GM10847 (cell line): ENCODE measurements around the gene IL25.

Experiments
- POLR2A ChIP-seq: IDR thresholded peaks from 2 replicates; pipeline ENCODE4 v1.6.1; 2011; ENCODE audit not compliant: insufficient read length; ENCODE audit errors: extremely low read depth

The IL25 gene

GRCh38 chr14:23361763-23362162, 10.8 kb upstream of the IL25 start:
- TF ChIP-seq POLR2A, result no peak

DNA sequence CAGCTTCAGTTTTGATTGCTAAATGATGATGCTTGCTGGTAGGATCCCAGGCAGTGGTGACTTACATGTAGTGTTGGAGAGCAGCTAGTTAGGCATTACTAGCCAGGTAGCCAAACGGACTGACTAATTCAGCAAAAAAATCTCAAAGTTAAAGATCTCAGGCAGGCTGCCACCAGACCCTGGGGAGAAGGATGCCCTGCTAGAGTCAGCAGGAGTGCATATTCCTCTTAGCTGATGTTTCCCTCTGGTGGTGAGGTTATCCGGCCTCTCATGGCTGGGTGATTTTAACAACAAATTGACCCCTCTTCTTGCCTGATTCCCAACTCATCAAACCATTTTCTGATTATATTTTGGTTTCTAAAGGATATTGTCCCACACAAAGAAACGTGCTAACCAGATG, 10.4 kb upstream of the IL25 start:
- TF ChIP-seq POLR2A, result no peak

- no peak for TF ChIP-seq POLR2A
Measured at GRCh38 chr14:23364164-23365035, 8.2 kb upstream of the IL25 start.

DNA sequence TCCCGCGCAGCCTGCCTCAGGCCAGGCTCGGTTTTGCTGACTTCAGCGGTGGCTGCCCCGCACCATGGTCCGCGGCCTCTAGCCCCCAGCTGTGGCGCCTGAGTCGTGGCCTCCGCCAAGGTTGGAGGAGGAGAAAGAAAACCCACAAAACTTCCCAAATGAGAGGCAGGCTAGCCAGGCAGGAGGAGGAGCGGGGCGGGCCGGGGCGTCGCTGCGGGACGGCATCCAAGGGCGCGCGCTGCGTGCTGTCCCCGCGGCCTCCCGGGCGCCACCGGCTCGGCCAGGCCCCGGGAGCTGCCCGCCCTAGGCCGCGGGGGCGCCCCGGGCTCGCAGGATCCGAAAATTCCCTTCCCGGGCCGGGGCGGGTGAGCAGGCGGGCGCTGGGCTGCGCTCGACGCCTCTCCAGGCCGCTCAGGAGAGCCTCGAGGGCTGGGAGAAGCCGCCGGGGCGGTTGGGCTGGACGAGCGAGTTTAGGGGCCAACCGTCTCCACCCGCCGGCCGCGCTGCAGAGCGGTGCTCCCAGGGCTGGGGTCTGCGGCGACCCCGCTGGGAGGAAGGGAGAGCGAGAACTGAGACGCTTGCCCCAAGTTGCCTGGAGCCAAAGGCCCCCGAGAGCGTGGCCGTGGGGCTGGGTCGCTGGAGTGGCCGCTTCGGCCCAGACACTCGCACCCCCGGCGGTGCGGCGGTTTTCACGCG, 7.4 kb upstream of the IL25 start, which contains the start of gene EFS:
Gene EFS (minus strand): TSS at position 137 of the 696 bp plus-strand sequence. CDS start 147 bp downstream, outside the sequence.
- no peak for TF ChIP-seq POLR2A

DNA sequence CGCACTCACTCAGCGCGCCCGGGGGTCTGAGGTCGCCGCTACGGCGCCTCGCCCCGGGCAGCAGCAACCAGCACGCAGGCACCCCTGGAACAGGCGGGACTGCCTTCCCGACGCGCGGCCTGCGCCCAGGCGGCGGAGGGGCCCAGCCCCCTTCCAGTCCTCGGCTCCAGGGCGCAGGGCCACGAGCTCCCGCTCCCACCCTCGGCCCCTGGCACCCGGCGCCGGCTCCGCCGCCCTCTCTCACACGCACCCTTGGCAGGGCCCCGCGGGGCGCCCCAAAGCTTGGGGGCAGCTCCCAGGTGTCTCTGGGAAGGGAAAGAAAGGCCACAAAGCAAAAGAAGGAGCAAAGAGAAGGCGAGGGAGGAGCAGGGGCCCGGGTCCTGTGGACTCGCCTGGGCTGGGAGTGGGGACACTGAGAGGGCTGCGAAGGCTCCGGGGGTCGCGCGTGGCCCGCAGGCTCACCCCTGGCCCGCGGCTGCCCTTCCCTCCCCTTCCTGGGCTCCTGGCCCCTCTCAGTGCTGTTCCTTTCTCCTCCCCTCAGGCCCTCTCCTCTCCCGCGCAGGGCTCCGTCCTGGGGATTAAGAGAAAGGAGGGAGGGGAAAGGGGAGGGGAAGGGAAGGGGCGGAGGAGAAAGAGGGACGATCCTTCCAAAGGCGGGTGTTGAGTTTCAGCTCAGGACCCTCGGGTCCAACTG, 6.7 kb upstream of the IL25 start:
- TF ChIP-seq POLR2A, result no peak

- no peak for TF ChIP-seq POLR2A
Measured at GRCh38 chr14:23366426-23366921, 6.1 kb upstream of the IL25 start.

GRCh38 chr14:23370221-23370620, 2.4 kb upstream of the IL25 start:
- TF ChIP-seq POLR2A, result no peak

- TF ChIP-seq POLR2A, result no peak
Measured at GRCh38 chr14:23371865-23372264, 744 bp upstream of the IL25 start.

DNA sequence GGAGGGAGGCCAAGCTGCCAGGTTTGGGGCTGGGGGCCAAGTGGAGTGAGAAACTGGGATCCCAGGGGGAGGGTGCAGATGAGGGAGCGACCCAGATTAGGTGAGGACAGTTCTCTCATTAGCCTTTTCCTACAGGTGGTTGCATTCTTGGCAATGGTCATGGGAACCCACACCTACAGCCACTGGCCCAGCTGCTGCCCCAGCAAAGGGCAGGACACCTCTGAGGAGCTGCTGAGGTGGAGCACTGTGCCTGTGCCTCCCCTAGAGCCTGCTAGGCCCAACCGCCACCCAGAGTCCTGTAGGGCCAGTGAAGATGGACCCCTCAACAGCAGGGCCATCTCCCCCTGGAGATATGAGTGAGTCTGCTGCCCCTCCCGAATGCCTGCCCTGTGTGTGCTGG, 432 bp downstream of the IL25 start:
- TF ChIP-seq POLR2A, result no peak

DNA sequence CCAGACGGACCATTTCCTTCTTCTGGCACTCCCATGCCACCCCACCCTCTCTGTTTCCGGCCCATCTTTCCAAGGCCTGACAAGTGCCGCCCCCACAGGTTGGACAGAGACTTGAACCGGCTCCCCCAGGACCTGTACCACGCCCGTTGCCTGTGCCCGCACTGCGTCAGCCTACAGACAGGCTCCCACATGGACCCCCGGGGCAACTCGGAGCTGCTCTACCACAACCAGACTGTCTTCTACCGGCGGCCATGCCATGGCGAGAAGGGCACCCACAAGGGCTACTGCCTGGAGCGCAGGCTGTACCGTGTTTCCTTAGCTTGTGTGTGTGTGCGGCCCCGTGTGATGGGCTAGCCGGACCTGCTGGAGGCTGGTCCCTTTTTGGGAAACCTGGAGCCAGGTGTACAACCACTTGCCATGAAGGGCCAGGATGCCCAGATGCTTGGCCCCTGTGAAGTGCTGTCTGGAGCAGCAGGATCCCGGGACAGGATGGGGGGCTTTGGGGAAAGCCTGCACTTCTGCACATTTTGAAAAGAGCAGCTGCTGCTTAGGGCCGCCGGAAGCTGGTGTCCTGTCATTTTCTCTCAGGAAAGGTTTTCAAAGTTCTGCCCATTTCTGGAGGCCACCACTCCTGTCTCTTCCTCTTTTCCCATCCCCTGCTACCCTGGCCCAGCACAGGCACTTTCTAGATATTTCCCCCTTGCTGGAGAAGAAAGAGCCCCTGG, 3.1 kb downstream of the IL25 start:
- no peak for TF ChIP-seq POLR2A

GRCh38 chr14:23376482-23377197, 4.0 kb downstream of the IL25 start, which contains the start of gene CMTM5:
Gene CMTM5, plus strand, starts transcription at chr14:23377046. Its CDS starts 206 bp downstream, at chr14:23377252.
- no peak for TF ChIP-seq POLR2A

DNA sequence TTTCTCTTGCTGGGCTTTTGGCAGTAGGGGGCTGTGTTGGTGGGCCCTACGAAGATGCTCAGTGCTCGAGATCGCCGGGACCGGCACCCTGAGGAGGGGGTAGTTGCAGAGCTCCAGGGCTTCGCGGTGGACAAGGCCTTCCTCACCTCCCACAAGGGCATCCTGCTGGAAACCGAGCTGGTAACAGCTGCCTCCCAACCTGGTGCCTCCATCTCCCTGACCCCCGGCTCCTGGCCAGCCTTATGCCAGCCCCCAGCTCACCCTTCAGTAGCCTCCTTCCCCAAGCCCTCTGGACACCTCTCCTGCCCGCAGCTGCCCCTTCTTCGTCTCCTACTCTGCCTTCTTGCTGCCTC, 4.6 kb downstream of the IL25 start:
- TF ChIP-seq POLR2A, result no peak

GRCh38 chr14:23377573-23378563, 5.3 kb downstream of the IL25 start:
- no peak for TF ChIP-seq POLR2A

DNA sequence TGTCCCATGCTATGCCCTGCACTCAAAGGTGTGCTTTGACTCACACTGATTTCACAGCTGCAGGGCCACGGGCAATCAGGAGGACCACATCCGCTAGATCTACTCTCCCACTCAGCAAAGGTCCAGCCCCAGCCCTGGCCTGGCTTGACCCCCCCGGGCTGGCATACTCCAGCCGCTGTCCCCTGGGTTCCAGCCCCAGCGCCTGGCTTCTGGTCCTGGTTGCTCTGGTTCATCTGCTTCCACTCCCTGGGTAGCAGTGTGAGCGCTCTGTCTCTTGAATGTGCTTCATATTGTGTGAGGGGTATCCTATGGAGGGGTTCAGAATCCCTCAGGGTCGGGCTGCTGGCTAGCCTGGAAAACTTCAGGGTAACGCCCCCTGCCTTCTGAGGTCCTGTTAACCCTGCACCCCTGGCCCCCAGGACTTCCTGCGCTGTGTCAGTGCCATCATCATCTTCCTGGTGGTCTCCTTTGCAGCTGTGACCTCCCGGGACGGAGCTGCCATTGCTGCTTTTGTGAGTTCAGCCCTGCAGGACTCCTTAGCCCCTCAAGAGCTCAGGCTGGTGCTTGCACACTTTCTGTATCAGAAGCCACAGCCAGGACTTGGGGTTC, 6.1 kb downstream of the IL25 start:
- TF ChIP-seq POLR2A, result no peak
